Mesenchymal stem cell (in vitro differentiated cells and primary cell): ENCODE results near the gene ABLIM2.

Experiments
- DNase-seq: peaks from one replicate; pipeline ENCODE4 v3.0.0-alpha.2; 2013
- H2AFZ ChIP-seq: one replicate; pipeline ENCODE4 v1.6.1; 2013; ENCODE audit warnings: low read depth, mild to moderate bottlenecking, control low read depth, inconsistent platforms, low read length, moderate library complexity
- H2AK5ac ChIP-seq: 2 replicates; pipeline ENCODE4 v1.6.1; 2013; ENCODE audit warnings: low read length, moderate library complexity, mild to moderate bottlenecking, inconsistent platforms; ENCODE audit not compliant: severe bottlenecking
- H2BK120ac ChIP-seq: one replicate; pipeline ENCODE4 v1.6.1; 2013; ENCODE audit warnings: low read depth, mild to moderate bottlenecking, inconsistent platforms, low read length, moderate library complexity
- H2BK12ac ChIP-seq, 2 experiments: one replicate each; pipeline ENCODE4 v1.6.1; 2013; ENCODE audit warnings: inconsistent platforms in 2 of 2, low read length in 2 of 2, mild to moderate bottlenecking in 2 of 2, moderate library complexity in 2 of 2, control low read depth in 1 of 2
- H2BK15ac ChIP-seq: one replicate; pipeline ENCODE4 v1.6.1; 2013; ENCODE audit warnings: mild to moderate bottlenecking, low read depth, inconsistent platforms; ENCODE audit not compliant: poor library complexity, severe bottlenecking
- H2BK5ac ChIP-seq: 2 replicates; pipeline ENCODE4 v1.6.1; 2013; ENCODE audit warnings: low read depth, mild to moderate bottlenecking, low read length, control low read depth, inconsistent platforms; ENCODE audit not compliant: poor library complexity, severe bottlenecking
- H3K14ac ChIP-seq, 2 experiments: one replicate each; pipeline ENCODE4 v1.6.1; 2013; ENCODE audit warnings: inconsistent platforms in 2 of 2, low read length in 2 of 2, control low read depth in 1 of 2, mild to moderate bottlenecking in 1 of 2, moderate library complexity in 1 of 2
- H3K18ac ChIP-seq, 2 experiments: one replicate each; pipeline ENCODE4 v1.6.1; 2013; ENCODE audit warnings: inconsistent platforms in 2 of 2, low read length in 2 of 2, control low read depth in 1 of 2, low read depth in 1 of 2, mild to moderate bottlenecking in 1 of 2
- H3K23ac ChIP-seq, 2 experiments: one replicate each; pipeline ENCODE4 v1.6.1; 2013; ENCODE audit warnings: inconsistent platforms in 2 of 2, low read length in 2 of 2, mild to moderate bottlenecking in 2 of 2, moderate library complexity in 2 of 2, control low read depth in 1 of 2
- H3K27ac ChIP-seq: 2 replicates; pipeline ENCODE4 v1.5.1; 2013; ENCODE audit warnings: mild to moderate bottlenecking, moderate library complexity, low read length, control low read depth, inconsistent platforms; ENCODE audit not compliant: poor library complexity, severe bottlenecking
- H3K27me3 ChIP-seq, 2 experiments: 2 replicates each; pipeline versions ENCODE4 v1.6.1 to v1.7.0; 2013; ENCODE audit warnings: low read length in 2 of 2, mild to moderate bottlenecking in 2 of 2, moderate library complexity in 2 of 2, control low read depth in 1 of 2, inconsistent platforms in 1 of 2; ENCODE audit not compliant: control insufficient read depth in 1 of 2, insufficient read depth in 1 of 2
- H3K36me3 ChIP-seq, 2 experiments: 2 replicates each; pipeline versions ENCODE4 v1.6.1 to v1.7.0; 2013; ENCODE audit warnings: low read length in 2 of 2, control low read depth in 1 of 2, inconsistent platforms in 1 of 2, low read depth in 1 of 2, mild to moderate bottlenecking in 1 of 2; ENCODE audit not compliant: insufficient read depth in 2 of 2, control insufficient read depth in 1 of 2
- H3K4ac ChIP-seq, 2 experiments: one replicate each; pipeline ENCODE4 v1.6.1; 2013; ENCODE audit warnings: inconsistent platforms in 2 of 2, low read length in 2 of 2, mild to moderate bottlenecking in 2 of 2, moderate library complexity in 2 of 2, control low read depth in 1 of 2, low read depth in 1 of 2
- H3K4me1 ChIP-seq: 2 replicates; pipeline ENCODE4 v1.6.1; 2013; ENCODE audit warnings: low read depth, low read length, control low read depth; ENCODE audit not compliant: control insufficient read depth, insufficient read depth
- H3K4me2 ChIP-seq: 2 replicates; pipeline ENCODE4 v1.6.1; 2013; ENCODE audit warnings: low read length, mild to moderate bottlenecking, inconsistent platforms; ENCODE audit not compliant: poor library complexity, severe bottlenecking
- H3K4me3 ChIP-seq, 2 experiments: 2 replicates each; pipeline versions ENCODE4 v1.5.1 to v1.7.0; 2013; ENCODE audit warnings: low read length in 2 of 2, mild to moderate bottlenecking in 2 of 2, control low read depth in 1 of 2, low read depth in 1 of 2; ENCODE audit not compliant: insufficient read depth in 1 of 2
- H3K79me1 ChIP-seq: replicated peaks from 2 replicates; pipeline ENCODE4 v1.6.1; 2013; ENCODE audit warnings: mild to moderate bottlenecking, control low read depth, low read length, inconsistent platforms; ENCODE audit not compliant: poor library complexity, severe bottlenecking
- H3K9ac ChIP-seq: 2 replicates; pipeline ENCODE4 v1.7.0; 2013; ENCODE audit warnings: mild to moderate bottlenecking, low read length, moderate library complexity
- H3K9me3 ChIP-seq: 2 replicates; pipeline ENCODE4 v1.7.0; 2013; ENCODE audit warnings: mild to moderate bottlenecking, low read length; ENCODE audit not compliant: control insufficient read depth
- H4K8ac ChIP-seq: one replicate; pipeline ENCODE4 v1.6.1; 2013; ENCODE audit warnings: inconsistent platforms, mild to moderate bottlenecking, low read length, moderate library complexity
- H4K91ac ChIP-seq: one replicate; pipeline ENCODE4 v1.6.1; 2013; ENCODE audit warnings: mild to moderate bottlenecking, low read length, inconsistent platforms
- WGBS: methylation state at CpG from one replicate; pipeline ENCODE4 v1.1.7; 2013; ENCODE audit warnings: mixed read lengths; 5-methylcytosine and 5-hydroxymethylcytosine counted together

Gene ABLIM2

DNA sequence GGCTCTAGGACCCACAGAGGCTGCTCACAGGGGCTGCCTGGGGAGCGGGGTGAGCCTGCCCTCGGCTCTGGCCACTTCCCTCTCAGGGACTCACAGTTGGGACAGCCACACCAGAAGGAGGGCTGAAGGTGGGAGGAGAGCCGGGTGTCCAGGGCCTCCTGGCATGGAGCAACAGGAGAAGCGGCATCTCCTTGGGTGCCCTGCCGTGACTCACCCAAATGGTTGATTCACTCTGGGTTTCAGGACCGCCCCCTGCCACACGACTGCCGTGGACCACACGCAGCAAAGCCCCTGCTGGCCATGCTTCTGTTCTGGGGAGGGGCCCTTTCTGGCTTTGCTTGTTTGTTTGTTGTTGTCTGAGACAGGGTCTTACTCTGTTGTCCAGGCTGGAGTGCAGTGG, 132.9 kb downstream of the ABLIM2 start:
- H3K14ac ChIP-seq, result no peak overlapping the region
- no peak overlapping the region for H3K27ac ChIP-seq
- no peak overlapping the region for H2BK12ac ChIP-seq
- H4K91ac ChIP-seq, result no peak overlapping the region
- H2BK15ac ChIP-seq, result no peak overlapping the region
- 84% methylated on average over 9 of the region's 9 CpGs for WGBS
- H3K4me3 ChIP-seq, result no peak overlapping the region
- peaks cover 9% of the 10 kb centered on the region for H3K4me1 ChIP-seq
- H3K27me3 ChIP-seq, result peaks cover 72 to 82% of the 10 kb centered on the region in 2 experiments
- no peak overlapping the region for H2BK120ac ChIP-seq
- DNase-seq, result no peak
- no peak overlapping the region for H2BK5ac ChIP-seq
- no peak overlapping the region for H3K18ac ChIP-seq
- H3K4ac ChIP-seq, result no peak overlapping the region
- no peak overlapping the region for H3K9ac ChIP-seq
- H2AFZ ChIP-seq, result no peak overlapping the region
- no peak overlapping the region for H3K4me2 ChIP-seq
- no peak overlapping the region for H3K23ac ChIP-seq
- no peaks in the 10 kb centered on the region for H3K79me1 ChIP-seq
- H3K36me3 ChIP-seq, result no peaks in the 10 kb centered on the region
- no peak overlapping the region for H2AK5ac ChIP-seq
- no peaks in the 10 kb centered on the region for H3K9me3 ChIP-seq
- H4K8ac ChIP-seq, result no peak overlapping the region

DNA sequence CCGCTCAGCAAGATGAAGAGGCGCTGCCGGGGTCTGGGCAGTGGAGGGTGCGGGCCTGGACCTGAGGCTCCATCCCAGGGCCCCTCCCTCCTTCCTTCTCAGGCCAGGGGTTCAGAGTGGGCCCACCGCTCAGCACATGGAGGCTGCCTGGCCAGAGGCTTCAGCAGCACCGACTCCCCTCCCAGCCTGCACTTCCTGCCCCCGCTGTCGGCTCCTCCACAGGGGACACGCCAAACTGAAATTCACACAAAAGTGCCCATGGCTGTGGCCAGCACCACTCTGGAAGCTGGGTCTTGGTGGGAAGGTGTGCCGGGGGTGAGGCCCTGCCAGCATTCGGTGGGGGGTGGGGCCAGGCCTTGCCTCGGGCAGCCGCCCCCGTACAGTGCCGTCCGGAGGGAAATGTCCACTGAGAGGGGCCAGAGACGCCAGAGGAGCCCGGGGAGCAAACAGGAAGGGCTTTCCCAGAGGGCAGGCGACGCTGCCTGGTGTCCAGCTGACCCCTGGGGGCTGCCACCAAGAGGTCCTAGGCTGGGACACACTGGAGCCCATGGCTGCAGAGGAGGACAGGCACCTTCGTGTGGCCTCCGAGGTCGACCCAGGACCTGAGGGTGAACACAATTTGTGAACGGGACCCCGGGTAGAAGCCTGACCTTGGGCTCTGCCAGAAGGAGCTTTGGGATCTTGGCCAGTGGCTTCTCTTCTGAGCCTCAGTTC, 134.4 kb downstream of the ABLIM2 start:
- DNase-seq, result no peak
- no peak overlapping the region for H3K4ac ChIP-seq
- no peak overlapping the region for H3K4me2 ChIP-seq
- no peak overlapping the region for H3K14ac ChIP-seq
- H3K23ac ChIP-seq, result no peak overlapping the region
- H4K8ac ChIP-seq, result no peak overlapping the region
- H2AK5ac ChIP-seq, result no peak overlapping the region
- H3K4me3 ChIP-seq, result no peak overlapping the region
- H2BK5ac ChIP-seq, result no peak overlapping the region
- no peaks in the 10 kb centered on the region for H3K4me1 ChIP-seq
- H3K27ac ChIP-seq, result no peak overlapping the region
- H2BK12ac ChIP-seq, result no peak overlapping the region
- H3K27me3 ChIP-seq, result peaks cover 68 to 78% of the 10 kb centered on the region in 2 experiments
- H3K79me1 ChIP-seq, result no peaks in the 10 kb centered on the region
- H3K9ac ChIP-seq, result no peak overlapping the region
- no peak overlapping the region for H2BK120ac ChIP-seq
- H3K36me3 ChIP-seq, result no peaks in the 10 kb centered on the region
- 81% methylated on average over 25 of the region's 25 CpGs for WGBS
- no peak overlapping the region for H3K18ac ChIP-seq
- H3K9me3 ChIP-seq, result no peaks in the 10 kb centered on the region
- H2AFZ ChIP-seq, result no peak overlapping the region
- H4K91ac ChIP-seq, result no peak overlapping the region
- H2BK15ac ChIP-seq, result no peak overlapping the region

DNA sequence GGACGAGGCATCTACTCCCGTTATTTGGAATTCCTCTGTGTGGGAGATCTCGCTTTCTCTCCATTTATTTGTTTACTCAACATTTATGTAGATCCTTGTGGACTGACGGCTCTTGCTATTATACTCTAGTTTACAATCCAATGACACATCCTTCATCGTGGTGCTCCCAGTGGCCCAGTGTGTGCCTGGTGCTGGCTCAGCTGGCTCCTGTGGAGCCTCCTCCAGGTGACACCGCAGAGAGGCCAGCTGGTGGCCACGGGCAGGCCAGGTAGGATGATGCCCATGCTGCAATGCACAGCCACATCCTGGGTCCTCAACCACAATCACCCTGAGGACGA, 134.9 kb downstream of the ABLIM2 start:
- Histone ChIP-seq H3K9me3 (no peaks in the 10 kb centered on the region), H3K27ac (no peak overlapping the region), H3K79me1 (no peaks in the 10 kb centered on the region), H2AK5ac (no peak overlapping the region), H2AFZ (no peak overlapping the region), H3K4ac (no peak overlapping the region), H3K36me3 (no peaks in the 10 kb centered on the region), H3K4me1 (no peaks in the 10 kb centered on the region), H3K27me3 (peaks cover 68 to 76% of the 10 kb centered on the region in 2 experiments), H3K14ac (no peak overlapping the region), H2BK5ac (no peak overlapping the region), H3K23ac (no peak overlapping the region), H2BK15ac (no peak overlapping the region), H3K18ac (no peak overlapping the region), H3K9ac (no peak overlapping the region), H3K4me2 (no peak overlapping the region), H2BK120ac (no peak overlapping the region), H4K91ac (no peak overlapping the region), H4K8ac (no peak overlapping the region), H2BK12ac (no peak overlapping the region), H3K4me3 (no peak overlapping the region)
- 84% methylated on average over 8 of the region's 8 CpGs for WGBS
- no peak for DNase-seq

DNA sequence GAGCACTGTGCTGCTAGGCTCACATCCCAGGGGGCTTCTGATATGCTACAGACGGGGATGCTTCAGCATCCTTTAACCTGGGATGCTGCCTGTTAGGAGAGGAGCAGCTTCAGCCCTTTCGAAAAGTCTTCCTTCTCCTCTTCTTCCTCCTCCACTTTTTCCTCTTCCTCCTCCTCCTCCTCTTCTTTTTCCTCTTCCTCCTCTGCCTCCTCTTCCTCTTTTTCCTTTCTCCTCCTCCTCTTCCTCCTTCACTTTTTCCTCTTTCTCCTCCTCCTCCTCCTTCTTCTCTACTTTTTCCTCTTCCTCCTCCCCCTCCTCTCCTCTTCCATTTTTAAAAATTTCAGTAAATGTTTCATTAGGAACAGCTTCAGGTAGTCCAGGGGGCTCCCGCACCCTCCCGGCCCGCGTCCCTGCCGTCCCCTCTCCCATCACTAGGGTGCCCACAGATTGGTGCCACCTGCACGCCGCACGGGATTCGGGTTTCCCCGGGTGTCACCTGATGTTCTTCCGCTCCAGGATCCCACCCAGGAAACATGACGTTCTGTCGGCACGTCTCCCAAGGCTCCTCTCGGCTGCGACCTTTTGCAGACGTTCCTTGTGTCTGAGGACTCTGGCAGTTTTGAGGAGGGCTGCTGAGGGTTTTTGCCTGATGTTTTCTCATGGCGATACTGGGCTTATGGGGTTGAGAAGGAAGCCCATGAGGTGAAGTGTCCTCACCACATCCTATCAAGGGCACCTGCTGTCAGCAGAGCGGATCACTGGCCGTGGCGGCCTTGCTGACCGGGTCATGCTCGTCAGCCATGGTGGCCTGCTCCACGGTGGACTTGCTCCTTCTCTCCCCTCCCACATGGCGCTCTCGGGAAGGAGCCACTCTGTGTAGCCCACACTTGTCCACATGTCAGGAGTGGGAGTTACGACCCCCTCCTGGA, 135.6 kb downstream of the ABLIM2 start:
- Histone ChIP-seq H3K27ac (no peak overlapping the region), H3K4me1 (no peaks in the 10 kb centered on the region), H3K9me3 (no peaks in the 10 kb centered on the region), H2AK5ac (no peak overlapping the region), H3K4ac (no peak overlapping the region), H3K36me3 (no peaks in the 10 kb centered on the region), H2BK12ac (no peak overlapping the region), H4K91ac (no peak overlapping the region), H3K9ac (no peak overlapping the region), H3K4me3 (no peak overlapping the region), H2BK120ac (no peak overlapping the region), H2BK5ac (no peak overlapping the region), H3K14ac (no peak overlapping the region), H3K18ac (no peak overlapping the region), H3K23ac (no peak overlapping the region), H2BK15ac (no peak overlapping the region), H3K27me3 (peaks cover 68 to 74% of the 10 kb centered on the region in 2 experiments), H3K4me2 (no peak overlapping the region), H3K79me1 (no peaks in the 10 kb centered on the region), H4K8ac (no peak overlapping the region), H2AFZ (no peak overlapping the region)
- DNase-seq, result no peak
- 91% methylated on average over 29 of the region's 29 CpGs for WGBS
